ENCODE measurements around the gene LHX3.
"Not testable (repeated sequence)": the region's sequence is repeated elsewhere in the genome, so short reads cannot be mapped to it uniquely, and the experiment has no call there.

The LHX3 gene

GRCh38 chr9:136241542-136241941 is 36.6 kb upstream of the LHX3 start:
- no peak overlapping the region for H3K4me3 ChIP-seq (ENCODE audit: control insufficient read depth, low read depth, low read length)
- no peak for TF ChIP-seq CTCF (conservative IDR thresholded peaks at IDR 0.05; ENCODE audit: control insufficient read depth, insufficient read depth, low read depth, low read length)
- DNase-seq (ENCODE audit: low read depth): no peak

DNA sequence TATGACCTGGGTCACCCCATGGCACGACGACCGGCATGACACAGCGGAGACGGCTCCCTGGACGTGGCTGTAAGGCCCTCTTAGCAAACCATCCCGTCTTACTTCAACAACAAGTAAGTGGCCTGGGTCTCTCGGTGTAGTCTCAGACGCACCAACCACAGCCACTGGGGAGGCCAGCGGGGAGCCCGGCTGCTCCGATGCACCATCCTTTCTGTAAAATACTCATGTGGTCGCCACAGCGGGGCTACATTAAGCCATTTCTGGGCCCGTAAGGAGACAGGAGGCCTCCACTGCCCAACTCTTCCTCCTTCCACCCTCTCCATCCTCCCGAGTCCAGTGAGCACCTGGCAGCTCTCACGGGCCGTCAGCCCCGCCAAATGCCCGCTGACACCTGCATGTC is 36.0 kb upstream of the LHX3 start:
- no peak for TF ChIP-seq CTCF (conservative IDR thresholded peaks at IDR 0.05; ENCODE audit: control insufficient read depth, insufficient read depth, low read depth, low read length)

GRCh38 chr9:136239983-136240330 is 35.0 kb upstream of the LHX3 start:
- TF ChIP-seq CTCF (conservative IDR thresholded peaks at IDR 0.05; ENCODE audit: control insufficient read depth, insufficient read depth, low read depth, low read length): no peak
- no peak overlapping the region for H3K4me3 ChIP-seq (ENCODE audit: control insufficient read depth, low read depth, low read length)
- DNase-seq (ENCODE audit: low read depth): no peak

More for the DNA sequence above, 36.0 kb upstream of the LHX3 start:
- no peak overlapping the region for H3K4me3 ChIP-seq (ENCODE audit: control insufficient read depth, low read depth, low read length)
- no peak for DNase-seq (ENCODE audit: low read depth)

DNA sequence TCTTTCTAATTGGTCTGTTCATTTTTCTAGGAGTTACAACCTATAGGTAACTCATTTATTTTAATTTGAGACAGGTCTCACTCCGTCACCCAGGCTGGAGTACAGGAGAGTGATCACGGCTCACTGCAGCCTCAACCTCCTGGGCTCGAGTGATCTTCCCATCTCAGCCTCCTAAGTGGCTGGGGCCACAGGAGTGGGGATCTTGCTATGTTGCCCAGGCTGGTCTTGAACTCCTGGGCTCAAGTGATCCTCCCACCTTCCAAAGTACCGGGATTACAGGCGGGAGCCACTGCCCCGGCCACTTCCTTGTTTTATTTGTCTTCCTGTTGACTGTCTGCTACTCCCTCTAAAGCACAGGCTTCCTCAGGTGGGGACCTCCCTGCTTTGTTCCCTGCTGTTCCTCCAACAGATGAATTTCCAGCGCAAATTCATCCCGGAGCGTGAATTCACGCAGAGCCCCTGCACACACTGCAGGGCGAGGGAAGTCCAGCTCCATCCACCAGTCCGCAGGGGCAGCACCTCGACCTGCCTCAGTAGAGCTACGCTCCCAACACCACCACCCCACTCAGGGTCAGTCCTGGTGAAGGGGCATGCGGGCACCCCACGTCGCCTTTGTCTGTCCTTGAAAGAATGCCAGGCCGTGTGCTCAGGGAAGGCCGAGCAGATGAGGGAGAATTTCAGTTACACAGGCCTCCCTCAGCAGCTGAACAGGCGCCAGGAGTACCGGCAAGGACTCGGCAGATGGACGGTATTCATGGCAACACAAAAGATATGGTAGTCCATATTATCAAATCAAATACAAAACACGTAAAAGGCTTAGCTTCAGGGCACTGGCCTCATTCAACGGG is 34.4 kb upstream of the LHX3 start:
- H3K4me3 ChIP-seq (ENCODE audit: control insufficient read depth, low read depth, low read length): no peak overlapping the region
- DNase-seq (ENCODE audit: low read depth): no peak
- TF ChIP-seq CTCF (conservative IDR thresholded peaks at IDR 0.05; ENCODE audit: control insufficient read depth, insufficient read depth, low read depth, low read length): no peak

- no peak for TF ChIP-seq CTCF (conservative IDR thresholded peaks at IDR 0.05; ENCODE audit: control insufficient read depth, insufficient read depth, low read depth, low read length)
Measured at GRCh38 chr9:136238342-136238732, 33.4 kb upstream of the LHX3 start.

DNA sequence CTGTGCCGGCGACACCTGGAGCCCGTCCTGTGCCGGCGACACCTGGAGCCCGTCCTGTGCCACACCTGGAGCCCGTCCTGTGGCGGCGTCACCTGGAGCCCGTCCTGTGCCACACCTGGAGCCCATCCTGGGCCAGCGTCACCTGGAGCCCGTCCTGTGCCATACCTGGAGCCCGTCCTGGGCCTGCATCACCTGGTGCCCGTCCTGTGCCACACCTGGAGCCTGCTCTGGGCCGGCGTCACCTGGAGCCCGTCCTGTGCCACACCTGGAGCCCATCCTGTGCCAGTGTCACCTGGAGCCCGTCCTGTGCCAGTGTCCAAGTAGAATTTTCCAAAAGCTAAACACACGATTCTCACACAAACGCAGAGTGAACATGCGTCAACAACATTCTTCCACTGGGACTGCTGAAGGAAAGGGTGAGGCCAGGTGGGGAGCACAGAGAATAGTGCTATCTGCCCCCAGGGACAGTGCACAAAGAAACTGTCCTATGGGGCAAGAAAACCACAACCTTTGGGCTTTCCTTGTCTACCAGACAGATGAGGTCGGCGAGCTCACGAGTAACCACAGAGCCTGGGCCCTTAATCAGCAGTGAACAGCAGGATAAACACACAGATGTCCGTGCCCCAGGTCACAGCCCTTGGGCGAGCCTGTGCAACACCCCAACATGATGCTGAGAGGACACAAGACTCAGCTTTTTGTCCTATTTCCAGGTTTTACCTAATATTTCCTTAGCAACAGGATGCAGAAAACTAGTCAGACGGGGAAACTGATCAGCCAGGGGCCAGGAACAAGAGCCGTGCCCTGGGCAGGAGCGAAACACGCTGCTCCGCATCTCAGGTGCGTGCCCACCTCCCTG is 32.8 kb upstream of the LHX3 start:
- DNase-seq (ENCODE audit: low read depth): no peak
- TF ChIP-seq CTCF (conservative IDR thresholded peaks at IDR 0.05; ENCODE audit: control insufficient read depth, insufficient read depth, low read depth, low read length): no peak
- H3K4me3 ChIP-seq (ENCODE audit: control insufficient read depth, low read depth, low read length): no peak overlapping the region

More at GRCh38 chr9:136238342-136238732, 33.4 kb upstream of the LHX3 start:
- DNase-seq (ENCODE audit: low read depth): no peak
- H3K4me3 ChIP-seq (ENCODE audit: control insufficient read depth, low read depth, low read length): no peak overlapping the region

DNA sequence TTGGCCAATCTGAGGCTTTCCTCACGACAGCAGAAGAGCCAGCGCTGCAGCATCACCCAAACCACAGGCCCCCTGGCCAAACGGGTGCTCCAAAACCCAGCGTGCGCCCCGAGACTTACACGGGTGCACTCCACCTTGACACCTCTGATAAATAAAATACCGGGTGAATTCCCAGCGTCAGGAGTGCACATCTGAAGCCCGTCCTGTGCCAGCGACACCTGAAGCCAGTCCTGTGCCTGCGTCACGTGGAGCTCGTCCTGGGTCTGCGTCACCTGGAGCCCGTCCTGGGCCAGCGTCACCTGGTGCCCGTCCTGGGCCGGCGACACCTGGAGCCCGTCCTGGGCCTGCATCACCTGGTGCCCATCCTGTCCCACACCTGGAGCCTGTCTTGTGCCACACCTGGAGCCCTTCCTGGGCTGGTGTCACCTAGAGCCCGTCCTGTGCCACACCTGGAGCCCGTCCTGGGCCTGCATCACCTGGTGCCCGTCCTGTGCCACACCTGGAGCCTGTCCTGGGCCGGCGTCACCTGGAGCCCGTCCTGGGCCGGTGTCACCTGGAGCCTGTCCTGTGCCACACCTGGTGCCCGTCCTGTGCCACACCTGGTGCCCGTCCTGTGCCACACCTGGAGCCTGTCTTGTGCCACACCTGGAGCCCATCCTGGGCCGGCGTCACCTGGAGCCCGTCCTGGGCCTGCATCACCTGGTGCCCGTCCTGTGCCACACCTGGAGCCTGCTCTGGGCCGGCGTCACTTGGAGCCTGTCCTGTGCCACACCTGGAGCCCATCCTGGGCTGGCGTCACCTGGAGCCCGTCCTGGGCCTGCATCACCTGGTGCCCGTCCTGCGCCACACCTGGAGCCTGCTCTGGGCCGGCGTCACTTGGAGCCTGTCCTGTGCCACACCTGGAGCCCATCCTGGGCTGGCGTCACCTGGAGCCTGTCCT is 31.8 kb upstream of the LHX3 start:
- not testable (repeated sequence) for H3K4me3 ChIP-seq (ENCODE audit: control insufficient read depth, low read depth, low read length); DNase-seq (ENCODE audit: low read depth)

Measured in fibroblast of mammary gland (primary cell).